T-cell (primary cell): ENCODE measurements around the gene PCDH10. TPM values are rescaled to one million over a fixed set of nuclear protein-coding genes. Genes with fewer than 3 reads are reported as not detected.
A peak's percentile ranks its signal among the peaks of the same experiment; 100 is the strongest.

Source experiments
- ATAC-seq, 4 experiments: fragments of 200-7000 bp in 3 of 4; fragments of 150-1000 bp in 1 of 4; cut with Tn5 transposase; replicated peaks in 1 of 4; 1 replicate in 3 of 4; 2 replicates in 1 of 4; pipeline ENCODE4 v1.10.0; 2021; ENCODE audit warnings: moderate library complexity in 3 of 4, mild to moderate bottlenecking in 2 of 4, moderate number of reproducible peaks in 1 of 4
- CTCF ChIA-PET, 2 donors: fragments of 300-600 bp; sonication (Branson Sonifier 250); formaldehyde crosslinking; loops; one replicate each; lab custom pipeline; 2022; ENCODE audit warnings: antibody characterized with exemption in 2 of 2; lab: Charles Lee
- POLR2A ChIA-PET, 2 donors: fragments of 300-600 bp; sonication (Branson Sonifier 250); formaldehyde crosslinking; loops; one replicate each; lab custom pipeline; 2022; ENCODE audit warnings: antibody characterized with exemption in 2 of 2; lab: Charles Lee
- DNase-seq, 35 experiments: peaks; one replicate each; pipeline versions ENCODE4 v3.0.0 to v3.0.0-alpha.2; 2013 to 2023
- H3K27ac ChIP-seq: one replicate; pipeline ENCODE4 v1.5.1; 2013; ENCODE audit warnings: low read length
- H3K27me3 ChIP-seq, 2 experiments: replicated peaks in 1 of 2; 1 replicate in 1 of 2; 2 replicates in 1 of 2; pipeline versions ENCODE4 v1.6.1 to v1.7.0; 2013; ENCODE audit warnings: low read length in 1 of 2, mixed read lengths in 1 of 2; ENCODE audit not compliant: control insufficient read depth in 2 of 2, insufficient read depth in 2 of 2; ENCODE audit errors: extremely low read depth in 1 of 2
- H3K36me3 ChIP-seq, 2 donors: 1 replicate in 1 of 2; 2 replicates in 1 of 2; pipeline versions ENCODE4 v1.6.1 to v1.7.0; 2013; ENCODE audit warnings: low read length in 1 of 2; ENCODE audit not compliant: control insufficient read depth in 2 of 2, insufficient read depth in 1 of 2; ENCODE audit errors: extremely low read depth in 1 of 2
- H3K4me1 ChIP-seq, 2 experiments: 1 replicate in 1 of 2; 2 replicates in 1 of 2; pipeline versions ENCODE4 v1.6.1 to v1.7.0; 2013; ENCODE audit warnings: low read length in 2 of 2, mixed read lengths in 1 of 2; ENCODE audit not compliant: insufficient read depth in 2 of 2, control insufficient read depth in 1 of 2; ENCODE audit errors: extremely low read depth in 1 of 2
- H3K4me3 ChIP-seq, 2 donors: 1 replicate in 1 of 2; 2 replicates in 1 of 2; pipeline versions ENCODE4 v1.5.1 to v1.7.0; 2013; ENCODE audit warnings: mild to moderate bottlenecking in 2 of 2, low read length in 1 of 2, moderate library complexity in 1 of 2; ENCODE audit not compliant: control insufficient read depth in 1 of 2; ENCODE audit errors: extremely low read depth in 1 of 2
- H3K9me3 ChIP-seq: 2 replicates; pipeline ENCODE4 v1.7.0; 2013
- H3K27ac Mint-ChIP-seq, 2 donors: one replicate each; pipeline ENCODE4 v1.8.0; 2020 to 2021; ENCODE audit warnings: mild to moderate bottlenecking in 2 of 2, mixed read lengths in 2 of 2
- H3K27me3 Mint-ChIP-seq, 2 donors: one replicate each; pipeline ENCODE4 v1.8.0; 2021 to 2022; ENCODE audit warnings: mixed read lengths in 2 of 2
- H3K36me3 Mint-ChIP-seq: one replicate; pipeline ENCODE4 v1.8.0; 2021; ENCODE audit warnings: mixed read lengths
- H3K4me1 Mint-ChIP-seq, 3 donors: one replicate each; pipeline ENCODE4 v1.8.0; 2020 to 2022; ENCODE audit warnings: mixed read lengths in 3 of 3, mild to moderate bottlenecking in 1 of 3
- H3K4me3 Mint-ChIP-seq, 3 donors: one replicate each; pipeline ENCODE4 v1.8.0; 2020 to 2022; ENCODE audit warnings: mild to moderate bottlenecking in 3 of 3, mixed read lengths in 3 of 3, moderate library complexity in 3 of 3
- H3K9me3 Mint-ChIP-seq, 3 donors: one replicate each; pipeline ENCODE4 v1.8.0; 2020 to 2022; ENCODE audit warnings: mixed read lengths in 3 of 3
- WGBS: methylation state at CpG from one replicate; pipeline ENCODE4 v1.1.5; 2013; ENCODE audit warnings: missing lambda C conversion rate; ENCODE audit not compliant: insufficient coverage; 5-methylcytosine and 5-hydroxymethylcytosine counted together
- total RNA-seq, 35 experiments: library from RNA in 6 of 35; stranded (reverse) in 6 of 35; fragments of 120-200 nt in 1 of 35; gene quantifications; one replicate each; pipeline versions ENCODE4 v1.2.1 to v1.2.4 and lab custom pipeline; 2013 to 2026

The PCDH10 gene
- not detected for total RNA-seq
- total RNA-seq (2013), result not detected
- total RNA-seq (lab: John Stamatoyannopoulos, UW), result 0 to 0.15 (median 0) reads per million in 29 experiments

- H3K4me3 ChIP-seq, result peak within 1 kb of the TSS in 1 of 2 donors; percentile 96
- CTCF ChIA-PET, result no interaction called here
- Mint-ChIP-seq H3K36me3 (no peaks in the 10 kb centered on the region), H3K27ac (no peak within 1 kb of the TSS), H3K4me1 (peaks cover 11 to 22% (median 19%) of the 10 kb centered on the region in 3 donors), H3K4me3 (peak within 1 kb of the TSS; percentile 21 to 77 (median 49)), H3K9me3 (peaks cover 0 to 4% (median 0%) of the 10 kb centered on the region in 3 donors), H3K27me3 (peaks cover 65 to 68% of the 10 kb centered on the region in 2 donors)
- POLR2A ChIA-PET, result no interaction called here
- DNase-seq (peak in 1 of 35 experiments; percentile 10), ATAC-seq (peak in 1 of 4 experiments; percentile 61)
- H3K36me3 ChIP-seq, result no peaks in the 10 kb centered on the region
- no peak within 1 kb of the TSS for H3K27ac ChIP-seq
- no peaks in the 10 kb centered on the region for H3K9me3 ChIP-seq
- WGBS, result 2% methylated on average over 34 of the region's 38 CpGs
- H3K27me3 ChIP-seq, result peaks cover 22 to 62% of the 10 kb centered on the region in 2 experiments
- peaks cover 14 to 45% of the 10 kb centered on the region in 2 experiments for H3K4me1 ChIP-seq
These were observed at the start of gene PCDH10 for GRCh38 chr4:133148690-133149363. Gene PCDH10, plus strand, starts transcription at chr4:133149294. Its CDS starts 847 bp downstream, at chr4:133150141.

GRCh38 chr4:133102043-133102442, 47.1 kb upstream of the PCDH10 start:
- no peak overlapping the region for H3K4me3 Mint-ChIP-seq
- H3K4me1 Mint-ChIP-seq, result no peaks in the 10 kb centered on the region
- 93% methylated on average over 3 of the region's 6 CpGs for WGBS
- Histone ChIP-seq H3K9me3 (no peaks in the 10 kb centered on the region), H3K36me3 (no peaks in the 10 kb centered on the region), H3K27me3 (no peaks in the 10 kb centered on the region), H3K4me3 (no peak overlapping the region), H3K4me1 (no peaks in the 10 kb centered on the region), H3K27ac (no peak overlapping the region)
- ATAC-seq (no peak), DNase-seq (no peak)
- H3K27ac Mint-ChIP-seq, result no peak overlapping the region
- ChIA-PET CTCF (no interaction called here), POLR2A (no interaction called here)
- H3K36me3 Mint-ChIP-seq, result no peaks in the 10 kb centered on the region
- H3K27me3 Mint-ChIP-seq, result no peaks in the 10 kb centered on the region
- H3K9me3 Mint-ChIP-seq, result peaks cover 3 to 10% (median 9%) of the 10 kb centered on the region in 3 donors

- no peaks in the 10 kb centered on the region for H3K4me1 Mint-ChIP-seq
- no peak overlapping the region for H3K4me3 Mint-ChIP-seq
- no peak overlapping the region for H3K27ac ChIP-seq
- H3K4me3 ChIP-seq, result no peak overlapping the region
- H3K27ac Mint-ChIP-seq, result no peak overlapping the region
- no CpG with 5 or more reads among the region's 4 CpGs for WGBS
- H3K27me3 ChIP-seq, result no peaks in the 10 kb centered on the region
- ATAC-seq (no peak), DNase-seq (no peak)
- peaks cover 3 to 14% (median 8%) of the 10 kb centered on the region in 3 donors for H3K9me3 Mint-ChIP-seq
- no peaks in the 10 kb centered on the region for H3K4me1 ChIP-seq
- no peaks in the 10 kb centered on the region for H3K36me3 Mint-ChIP-seq
- ChIA-PET POLR2A (no interaction called here), CTCF (no interaction called here)
- H3K9me3 ChIP-seq, result no peaks in the 10 kb centered on the region
- H3K36me3 ChIP-seq, result no peaks in the 10 kb centered on the region
- no peaks in the 10 kb centered on the region for H3K27me3 Mint-ChIP-seq
These were observed 46.3 kb upstream of the PCDH10 start for GRCh38 chr4:133102612-133103409.

GRCh38 chr4:133112641-133113040, 36.5 kb upstream of the PCDH10 start:
- POLR2A ChIA-PET, result no interaction called here

GRCh38 chr4:133124746-133125145, 24.3 kb upstream of the PCDH10 start:
- H3K4me3 ChIP-seq, result no peak overlapping the region
- no CpG with 5 or more reads among the region's 1 CpG for WGBS
- no peak overlapping the region for H3K27ac Mint-ChIP-seq
- no peaks in the 10 kb centered on the region for H3K27me3 ChIP-seq
- POLR2A ChIA-PET, result interaction anchor here in 1 of 2 donors (0.7 kb wide), 1 partner anchor 285 kb away, joined by 3 read pairs; no protein-coding TSS in a partner anchor
- H3K36me3 ChIP-seq, result no peaks in the 10 kb centered on the region
- peaks cover 4 to 12% (median 5%) of the 10 kb centered on the region in 3 donors for H3K9me3 Mint-ChIP-seq
- CTCF ChIA-PET, result no interaction called here
- no peaks in the 10 kb centered on the region for H3K4me1 Mint-ChIP-seq
- no peak overlapping the region for H3K27ac ChIP-seq
- H3K4me1 ChIP-seq, result no peaks in the 10 kb centered on the region
- no peak overlapping the region for H3K4me3 Mint-ChIP-seq
- H3K9me3 ChIP-seq, result no peaks in the 10 kb centered on the region
- DNase-seq, result no peak
- no peaks in the 10 kb centered on the region for H3K36me3 Mint-ChIP-seq
- H3K27me3 Mint-ChIP-seq, result no peaks in the 10 kb centered on the region
- ATAC-seq, result no peak

More at GRCh38 chr4:133112641-133113040, 36.5 kb upstream of the PCDH10 start:
- no peak for ATAC-seq
- no peak overlapping the region for H3K4me3 ChIP-seq
- H3K4me3 Mint-ChIP-seq, result no peak overlapping the region
- no peaks in the 10 kb centered on the region for H3K27me3 Mint-ChIP-seq
- H3K36me3 ChIP-seq, result no peaks in the 10 kb centered on the region
- H3K27ac Mint-ChIP-seq, result no peak overlapping the region
- H3K36me3 Mint-ChIP-seq, result no peaks in the 10 kb centered on the region
- H3K9me3 Mint-ChIP-seq, result peaks cover 1 to 7% (median 1%) of the 10 kb centered on the region in 3 donors
- no peaks in the 10 kb centered on the region for H3K4me1 ChIP-seq
- no peak for DNase-seq
- H3K9me3 ChIP-seq, result no peaks in the 10 kb centered on the region
- CTCF ChIA-PET, result no interaction called here
- H3K27me3 ChIP-seq, result no peaks in the 10 kb centered on the region
- H3K4me1 Mint-ChIP-seq, result no peaks in the 10 kb centered on the region
- no peak overlapping the region for H3K27ac ChIP-seq

GRCh38 chr4:133127500-133127899, 21.6 kb upstream of the PCDH10 start:
- Mint-ChIP-seq H3K27me3 (no peaks in the 10 kb centered on the region), H3K4me3 (no peak overlapping the region), H3K9me3 (peaks cover 4 to 12% (median 5%) of the 10 kb centered on the region in 3 donors), H3K27ac (no peak overlapping the region), H3K36me3 (no peaks in the 10 kb centered on the region), H3K4me1 (no peaks in the 10 kb centered on the region)
- ChIA-PET CTCF (interaction anchor here in 1 of 2 donors (0.6 kb wide), 1 partner anchor 66 kb away, joined by 3 read pairs; no protein-coding TSS in a partner anchor), POLR2A (no interaction called here)
- ATAC-seq (no peak), DNase-seq (no peak)
- Histone ChIP-seq H3K4me3 (no peak overlapping the region), H3K27me3 (no peaks in the 10 kb centered on the region), H3K4me1 (no peaks in the 10 kb centered on the region), H3K27ac (no peak overlapping the region), H3K36me3 (no peaks in the 10 kb centered on the region), H3K9me3 (no peaks in the 10 kb centered on the region)
- WGBS, result no CpG with 5 or more reads among the region's 3 CpGs
